ENCODE results near the gene NPC1.

NPC1 gene

DNA sequence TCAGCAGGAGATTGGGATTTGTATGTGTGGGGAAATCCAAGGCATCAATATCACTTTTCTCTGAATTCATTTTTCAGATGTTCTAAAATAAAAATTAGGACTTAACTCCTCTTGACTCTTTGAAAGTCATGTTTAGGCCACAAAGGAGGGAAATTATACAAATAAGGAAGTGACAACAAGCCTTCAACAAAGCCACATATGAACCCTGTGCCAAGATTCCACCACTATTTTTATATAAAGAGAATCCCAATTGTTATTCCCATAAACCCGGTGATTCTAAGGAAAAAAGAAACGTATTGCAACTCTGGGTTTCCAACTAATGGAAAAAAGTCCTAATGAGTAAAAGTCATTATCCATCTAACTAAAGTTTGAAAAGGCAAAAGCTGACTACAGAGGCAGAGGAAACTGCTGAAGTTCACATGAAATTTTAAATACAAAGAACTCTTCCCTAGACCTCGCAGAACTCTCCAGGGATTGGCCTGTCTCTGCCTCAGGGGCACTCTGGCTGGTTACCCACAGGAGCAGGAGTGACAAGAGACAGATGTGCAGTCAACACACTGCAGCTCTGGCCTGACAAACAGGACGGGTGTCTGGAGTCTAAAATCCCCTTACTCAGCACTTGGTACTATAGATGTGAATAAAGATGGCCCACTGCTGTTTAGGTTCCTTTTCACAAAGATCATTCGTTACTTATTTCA lies 11.5 kb downstream of the NPC1 start:
- Histone ChIP-seq H3K36me3 (ENCODE audit: control insufficient read depth in 2 of 2, insufficient read depth in 2 of 2, low read length in 2 of 2) (peaks cover 11 to 17% of the 10 kb centered on the region in 2 donors), H3K9ac (ENCODE audit: low read length in 2 of 2) (no peak overlapping the region), H3K4me3 (ENCODE audit: low read length in 2 of 2) (no peak overlapping the region), H3K27ac (ENCODE audit: low read length) (no peak overlapping the region), H3K4me1 (ENCODE audit: control insufficient read depth, insufficient read depth, low read length) (peaks cover 2% of the 10 kb centered on the region), H3K27me3 (ENCODE audit: control insufficient read depth in 1 of 2, insufficient read depth in 2 of 2, low read length in 2 of 2) (no peaks in the 10 kb centered on the region), H3K9me3 (ENCODE audit: control insufficient read depth in 2 of 2, low read length in 2 of 2) (no peaks in the 10 kb centered on the region)

DNA sequence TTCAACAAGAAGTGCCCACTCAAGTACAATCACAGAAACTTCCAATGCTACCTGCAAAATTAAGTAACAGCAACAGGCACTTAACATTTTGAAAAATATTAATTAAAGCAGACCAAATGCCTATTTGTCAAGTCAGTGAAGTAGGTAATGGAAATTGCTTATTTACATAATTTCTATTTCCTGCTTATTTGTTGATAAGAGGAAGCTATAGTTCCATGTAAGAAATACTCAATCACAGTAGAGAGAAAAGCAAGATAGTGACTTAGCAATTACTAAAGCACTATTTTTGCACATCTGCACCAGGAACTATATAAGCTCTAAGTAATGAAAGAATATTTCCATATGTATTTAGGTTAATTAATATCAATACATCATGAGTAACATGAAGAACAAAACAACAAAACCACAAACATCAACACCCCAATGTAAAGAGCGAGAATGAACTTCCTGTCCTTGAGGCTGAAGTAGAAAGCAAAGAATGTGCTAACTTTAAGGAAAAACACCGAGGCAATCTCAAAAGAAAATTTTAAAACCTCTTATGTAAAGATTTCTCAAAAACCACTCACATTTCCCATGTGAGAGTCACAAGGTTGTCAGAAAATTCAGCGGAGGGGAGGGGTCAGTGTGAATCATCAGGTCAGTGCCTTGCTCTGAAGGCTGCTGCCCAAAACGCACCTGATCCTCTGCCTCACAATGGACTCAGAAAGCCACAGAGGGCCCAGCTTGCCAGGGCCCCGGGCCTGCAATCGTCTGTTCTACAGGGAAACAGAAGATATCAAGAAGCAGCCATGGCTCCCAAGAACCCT lies 12.5 kb downstream of the NPC1 start:
- H3K4me1 ChIP-seq (ENCODE audit: control insufficient read depth, insufficient read depth, low read length), result peaks cover 2% of the 10 kb centered on the region
- no peaks in the 10 kb centered on the region for H3K27me3 ChIP-seq (ENCODE audit: control insufficient read depth in 1 of 2, insufficient read depth in 2 of 2, low read length in 2 of 2)
- peaks cover 11 to 17% of the 10 kb centered on the region in 2 donors for H3K36me3 ChIP-seq (ENCODE audit: control insufficient read depth in 2 of 2, insufficient read depth in 2 of 2, low read length in 2 of 2)
- no peaks in the 10 kb centered on the region for H3K9me3 ChIP-seq (ENCODE audit: control insufficient read depth in 2 of 2, low read length in 2 of 2)
- H3K4me3 ChIP-seq (ENCODE audit: low read length in 2 of 2), result no peak overlapping the region
- H3K27ac ChIP-seq (ENCODE audit: low read length), result no peak overlapping the region
- no peak overlapping the region for H3K9ac ChIP-seq (ENCODE audit: low read length in 2 of 2)

DNA sequence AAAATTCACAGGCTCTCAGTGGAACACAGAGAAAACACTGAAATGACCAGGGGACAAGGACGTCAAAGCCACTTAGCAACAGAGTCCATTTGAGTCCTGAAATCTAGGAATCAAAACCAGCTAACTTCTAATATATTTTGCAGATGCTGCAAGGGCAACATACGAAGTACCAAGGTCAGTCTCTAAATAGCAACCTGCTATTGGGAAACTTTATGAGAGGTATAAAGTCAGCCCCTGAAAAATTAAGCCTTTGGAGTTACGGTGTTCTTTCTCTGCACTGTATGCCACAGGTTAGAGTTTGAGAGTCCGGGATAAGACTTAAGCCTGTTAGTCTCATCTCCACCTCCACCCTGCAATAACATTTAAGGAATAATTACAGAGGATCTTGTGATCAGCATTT lies 13.3 kb downstream of the NPC1 start:
- no peak overlapping the region for H3K27ac ChIP-seq (ENCODE audit: low read length)
- H3K27me3 ChIP-seq (ENCODE audit: control insufficient read depth in 1 of 2, insufficient read depth in 2 of 2, low read length in 2 of 2), result no peaks in the 10 kb centered on the region
- no peak overlapping the region for H3K4me3 ChIP-seq (ENCODE audit: low read length in 2 of 2)
- H3K9me3 ChIP-seq (ENCODE audit: control insufficient read depth in 2 of 2, low read length in 2 of 2), result no peaks in the 10 kb centered on the region
- peaks cover 15 to 24% of the 10 kb centered on the region in 2 donors for H3K36me3 ChIP-seq (ENCODE audit: control insufficient read depth in 2 of 2, insufficient read depth in 2 of 2, low read length in 2 of 2)
- no peak overlapping the region for H3K9ac ChIP-seq (ENCODE audit: low read length in 2 of 2)
- H3K4me1 ChIP-seq (ENCODE audit: control insufficient read depth, insufficient read depth, low read length), result peaks cover 2% of the 10 kb centered on the region

DNA sequence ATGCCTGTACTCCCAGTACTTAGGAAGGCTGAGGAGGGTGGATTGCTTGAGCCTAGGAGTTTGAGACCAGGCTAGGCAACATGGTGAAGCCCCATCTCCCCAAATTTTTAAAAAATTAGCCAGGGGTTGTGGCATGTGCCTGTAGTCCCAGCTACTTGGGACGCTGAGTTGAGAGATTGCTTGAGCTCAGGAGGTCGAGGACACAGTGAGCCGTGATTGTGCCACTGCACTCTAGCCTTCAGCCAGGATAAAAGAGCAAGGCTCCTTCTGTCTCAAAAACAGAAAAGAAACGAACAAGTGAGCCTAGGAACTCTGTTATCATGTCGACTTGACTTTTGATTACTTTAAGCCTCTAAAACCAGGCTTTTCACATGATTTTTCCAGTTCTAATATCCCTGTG lies 13.7 kb downstream of the NPC1 start:
- Histone ChIP-seq H3K9me3 (ENCODE audit: control insufficient read depth in 2 of 2, low read length in 2 of 2) (no peaks in the 10 kb centered on the region), H3K4me1 (ENCODE audit: control insufficient read depth, insufficient read depth, low read length) (peaks cover 2% of the 10 kb centered on the region), H3K27me3 (ENCODE audit: control insufficient read depth in 1 of 2, insufficient read depth in 2 of 2, low read length in 2 of 2) (no peaks in the 10 kb centered on the region), H3K9ac (ENCODE audit: low read length in 2 of 2) (no peak overlapping the region), H3K4me3 (ENCODE audit: low read length in 2 of 2) (no peak overlapping the region), H3K27ac (ENCODE audit: low read length) (no peak overlapping the region), H3K36me3 (ENCODE audit: control insufficient read depth in 2 of 2, insufficient read depth in 2 of 2, low read length in 2 of 2) (peaks cover 17 to 26% of the 10 kb centered on the region in 2 donors)

DNA sequence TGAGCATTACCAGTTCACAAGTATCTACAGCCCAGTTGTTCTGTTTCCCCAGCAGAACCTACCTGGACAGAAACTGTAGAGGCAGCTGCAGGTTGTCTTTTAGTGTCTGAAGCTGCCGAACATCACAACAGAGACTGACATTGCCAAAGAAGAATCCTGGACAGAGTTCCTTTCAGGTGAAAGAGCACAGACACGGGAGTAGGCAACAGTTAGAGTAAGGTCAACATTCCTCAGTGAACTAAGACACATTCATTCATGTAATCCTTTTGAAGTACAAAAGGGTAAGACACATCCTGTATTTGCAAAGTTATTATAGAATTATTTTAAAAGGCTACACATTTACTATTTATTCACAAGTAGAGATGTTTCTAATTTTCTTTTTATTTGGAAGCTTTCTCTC lies 14.3 kb downstream of the NPC1 start:
- Histone ChIP-seq H3K4me1 (ENCODE audit: control insufficient read depth, insufficient read depth, low read length) (peaks cover 2% of the 10 kb centered on the region), H3K9ac (ENCODE audit: low read length in 2 of 2) (no peak overlapping the region), H3K27me3 (ENCODE audit: control insufficient read depth in 1 of 2, insufficient read depth in 2 of 2, low read length in 2 of 2) (no peaks in the 10 kb centered on the region), H3K27ac (ENCODE audit: low read length) (no peak overlapping the region), H3K36me3 (ENCODE audit: control insufficient read depth in 2 of 2, insufficient read depth in 2 of 2, low read length in 2 of 2) (peaks cover 22 to 30% of the 10 kb centered on the region in 2 donors), H3K4me3 (ENCODE audit: low read length in 2 of 2) (no peak overlapping the region), H3K9me3 (ENCODE audit: control insufficient read depth in 2 of 2, low read length in 2 of 2) (no peaks in the 10 kb centered on the region)

DNA sequence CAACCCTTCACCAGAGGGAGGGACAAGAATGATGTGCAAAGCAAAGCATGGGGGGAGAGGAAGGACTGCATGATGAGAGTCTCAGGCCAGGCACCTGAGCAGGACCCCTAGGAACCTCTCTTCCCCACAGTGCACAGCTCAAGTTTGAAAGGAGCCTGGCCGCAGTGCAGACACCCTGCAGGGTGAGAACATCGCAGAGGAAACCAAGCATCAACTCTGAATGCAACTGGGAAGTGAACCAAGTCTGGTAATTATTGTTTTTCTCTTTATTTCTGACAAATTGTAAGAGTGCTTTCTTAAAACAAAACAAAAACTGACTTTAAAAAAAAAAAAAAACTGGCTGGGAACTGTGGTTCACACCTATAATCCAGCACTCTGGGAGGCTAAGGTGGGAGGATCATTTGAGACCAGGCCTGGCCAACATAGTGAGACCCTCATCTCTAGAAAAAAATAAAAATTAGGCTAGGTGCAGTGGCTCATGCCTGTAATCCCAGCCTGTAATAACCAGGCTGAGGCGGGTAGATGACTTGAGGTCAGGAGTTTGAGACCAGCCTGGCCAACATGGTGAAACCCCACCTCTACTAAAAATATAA lies 15.3 kb downstream of the NPC1 start:
- H3K9ac ChIP-seq (ENCODE audit: low read length in 2 of 2), result no peak overlapping the region
- H3K9me3 ChIP-seq (ENCODE audit: control insufficient read depth in 2 of 2, low read length in 2 of 2), result no peaks in the 10 kb centered on the region
- H3K36me3 ChIP-seq (ENCODE audit: control insufficient read depth in 2 of 2, insufficient read depth in 2 of 2, low read length in 2 of 2), result peaks cover 23 to 33% of the 10 kb centered on the region in 2 donors
- peaks cover 2% of the 10 kb centered on the region for H3K4me1 ChIP-seq (ENCODE audit: control insufficient read depth, insufficient read depth, low read length)
- H3K27ac ChIP-seq (ENCODE audit: low read length), result no peak overlapping the region
- H3K27me3 ChIP-seq (ENCODE audit: control insufficient read depth in 1 of 2, insufficient read depth in 2 of 2, low read length in 2 of 2), result no peaks in the 10 kb centered on the region
- no peak overlapping the region for H3K4me3 ChIP-seq (ENCODE audit: low read length in 2 of 2)

DNA sequence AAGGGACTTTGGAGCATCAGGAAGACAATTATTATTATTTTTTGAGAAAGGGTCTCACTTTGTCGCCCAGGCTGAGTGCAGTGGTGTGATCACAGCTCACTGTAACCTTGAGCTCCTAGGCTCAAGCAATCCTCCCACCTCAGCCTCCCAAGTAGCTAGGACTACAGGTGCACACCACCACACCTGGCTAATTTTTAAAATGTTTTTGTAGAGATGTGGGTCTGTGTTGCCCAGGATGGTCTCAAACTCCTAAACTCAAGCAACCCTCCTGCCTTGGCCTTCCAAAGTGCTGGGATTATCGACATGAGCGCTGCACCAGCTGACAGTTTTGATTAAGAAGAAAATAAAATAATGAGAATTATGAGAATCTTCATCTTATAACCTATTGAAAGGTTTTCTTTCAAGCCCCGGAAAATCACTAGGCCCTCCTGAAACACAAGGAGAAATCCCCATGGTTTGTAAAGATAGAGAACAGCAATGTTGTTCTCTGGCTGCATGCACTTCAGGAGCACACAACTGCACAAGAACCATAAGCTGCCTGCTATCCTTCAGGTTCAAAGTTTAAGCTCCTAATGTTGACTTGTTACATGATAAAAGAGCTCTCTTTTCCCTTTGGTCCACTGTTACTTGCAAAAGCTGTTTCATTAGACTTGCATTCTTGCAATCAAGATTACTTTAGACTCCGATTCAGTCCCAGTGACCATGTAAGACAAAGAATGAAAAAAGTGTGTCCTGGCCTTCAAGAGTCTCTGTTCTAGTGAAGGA lies 16.8 kb downstream of the NPC1 start:
- no peak overlapping the region for H3K4me3 ChIP-seq (ENCODE audit: low read length in 2 of 2)
- peaks cover 22 to 33% of the 10 kb centered on the region in 2 donors for H3K36me3 ChIP-seq (ENCODE audit: control insufficient read depth in 2 of 2, insufficient read depth in 2 of 2, low read length in 2 of 2)
- no peak overlapping the region for H3K27ac ChIP-seq (ENCODE audit: low read length)
- no peaks in the 10 kb centered on the region for H3K9me3 ChIP-seq (ENCODE audit: control insufficient read depth in 2 of 2, low read length in 2 of 2)
- H3K9ac ChIP-seq (ENCODE audit: low read length in 2 of 2), result no peak overlapping the region
- no peaks in the 10 kb centered on the region for H3K4me1 ChIP-seq (ENCODE audit: control insufficient read depth, insufficient read depth, low read length)
- H3K27me3 ChIP-seq (ENCODE audit: control insufficient read depth in 1 of 2, insufficient read depth in 2 of 2, low read length in 2 of 2), result no peaks in the 10 kb centered on the region

DNA sequence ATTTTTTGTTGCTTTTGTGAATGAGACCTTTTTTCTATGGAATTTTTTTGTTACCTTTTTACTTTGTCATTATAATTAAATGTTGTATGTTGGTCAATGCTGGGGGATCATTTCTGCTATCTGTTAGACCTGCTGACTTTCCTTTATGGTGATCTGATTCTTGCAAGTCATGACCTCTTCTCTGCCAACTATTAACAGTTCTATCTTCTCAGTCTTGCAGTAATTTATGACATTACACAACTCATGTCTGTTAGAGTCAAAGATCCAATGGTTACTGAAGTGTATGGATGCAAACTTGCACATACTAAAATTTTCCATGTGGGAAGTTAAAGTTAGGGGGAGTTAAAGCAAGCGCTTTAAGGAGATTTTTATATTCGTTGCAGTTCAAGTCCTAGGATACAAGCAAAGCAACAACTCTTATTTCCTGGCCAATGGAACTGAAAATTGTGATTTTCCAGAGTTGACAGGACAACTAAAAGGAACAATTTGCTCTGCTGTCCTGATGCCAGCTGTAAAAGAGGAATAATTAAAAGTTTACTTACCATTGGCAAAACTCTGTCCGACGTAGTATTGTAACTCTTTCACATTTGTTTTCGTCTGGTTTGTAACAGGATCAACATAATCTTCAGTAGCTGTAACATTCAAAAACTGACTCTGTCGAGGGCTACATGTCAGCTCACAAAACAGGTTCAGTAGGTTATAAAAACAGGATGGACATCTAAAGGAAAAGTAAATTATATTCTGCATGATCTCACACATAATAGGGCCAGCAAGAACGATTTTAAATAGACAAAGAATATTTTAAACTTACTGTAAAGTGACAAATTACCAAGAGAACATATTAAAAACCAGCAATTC lies 17.8 kb downstream of the NPC1 start:
- H3K27ac ChIP-seq (ENCODE audit: low read length), result no peak overlapping the region

DNA sequence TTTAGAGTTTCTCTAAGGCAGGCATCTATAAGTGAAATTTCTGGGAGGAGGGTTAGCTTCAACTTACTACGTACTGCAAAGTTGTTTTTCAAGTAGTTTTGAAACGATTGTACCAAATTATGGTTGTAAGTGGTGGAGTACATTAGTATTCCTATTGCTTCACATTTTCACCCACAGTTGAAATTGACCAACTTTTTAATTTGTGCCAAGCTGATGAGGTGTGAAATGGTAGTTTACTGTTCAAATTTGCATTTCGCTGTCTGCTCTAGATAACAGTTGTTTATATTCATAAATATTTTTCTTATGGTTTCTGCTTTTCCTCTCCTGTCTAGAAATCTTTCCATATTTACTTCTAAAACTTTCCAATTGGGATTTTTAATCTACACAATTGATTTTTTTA lies 18.6 kb downstream of the NPC1 start:
- H3K27ac ChIP-seq (ENCODE audit: low read length), result no peak overlapping the region
- H3K36me3 ChIP-seq (ENCODE audit: control insufficient read depth in 2 of 2, insufficient read depth in 2 of 2, low read length in 2 of 2), result peaks cover 27 to 28% of the 10 kb centered on the region in 2 donors
- no peaks in the 10 kb centered on the region for H3K9me3 ChIP-seq (ENCODE audit: control insufficient read depth in 2 of 2, low read length in 2 of 2)
- no peak overlapping the region for H3K4me3 ChIP-seq (ENCODE audit: low read length in 2 of 2)
- no peaks in the 10 kb centered on the region for H3K4me1 ChIP-seq (ENCODE audit: control insufficient read depth, insufficient read depth, low read length)
- no peak overlapping the region for H3K9ac ChIP-seq (ENCODE audit: low read length in 2 of 2)
- no peaks in the 10 kb centered on the region for H3K27me3 ChIP-seq (ENCODE audit: control insufficient read depth in 1 of 2, insufficient read depth in 2 of 2, low read length in 2 of 2)

More for the DNA sequence above, 17.8 kb downstream of the NPC1 start:
- Histone ChIP-seq H3K9me3 (ENCODE audit: control insufficient read depth in 2 of 2, low read length in 2 of 2) (no peaks in the 10 kb centered on the region), H3K36me3 (ENCODE audit: control insufficient read depth in 2 of 2, insufficient read depth in 2 of 2, low read length in 2 of 2) (peaks cover 24 to 33% of the 10 kb centered on the region in 2 donors), H3K9ac (ENCODE audit: low read length in 2 of 2) (no peak overlapping the region), H3K4me3 (ENCODE audit: low read length in 2 of 2) (no peak overlapping the region), H3K27me3 (ENCODE audit: control insufficient read depth in 1 of 2, insufficient read depth in 2 of 2, low read length in 2 of 2) (no peaks in the 10 kb centered on the region), H3K4me1 (ENCODE audit: control insufficient read depth, insufficient read depth, low read length) (no peaks in the 10 kb centered on the region)

All from stomach smooth muscle (tissue), 2 donors.